NCI-H1105 (cell line): Measurements from ENCODE around the gene TBC1D13.
"Not testable (repeated sequence)": the region's sequence is repeated elsewhere in the genome, so short reads cannot be mapped to it uniquely, and the experiment has no call there.

Source experiments
- DNase-seq: peaks from one replicate; lab custom pipeline; 2025; lab: John Stamatoyannopoulos, UW

Gene TBC1D13, protein sequence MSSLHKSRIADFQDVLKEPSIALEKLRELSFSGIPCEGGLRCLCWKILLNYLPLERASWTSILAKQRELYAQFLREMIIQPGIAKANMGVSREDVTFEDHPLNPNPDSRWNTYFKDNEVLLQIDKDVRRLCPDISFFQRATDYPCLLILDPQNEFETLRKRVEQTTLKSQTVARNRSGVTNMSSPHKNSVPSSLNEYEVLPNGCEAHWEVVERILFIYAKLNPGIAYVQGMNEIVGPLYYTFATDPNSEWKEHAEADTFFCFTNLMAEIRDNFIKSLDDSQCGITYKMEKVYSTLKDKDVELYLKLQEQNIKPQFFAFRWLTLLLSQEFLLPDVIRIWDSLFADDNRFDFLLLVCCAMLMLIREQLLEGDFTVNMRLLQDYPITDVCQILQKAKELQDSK

DNA sequence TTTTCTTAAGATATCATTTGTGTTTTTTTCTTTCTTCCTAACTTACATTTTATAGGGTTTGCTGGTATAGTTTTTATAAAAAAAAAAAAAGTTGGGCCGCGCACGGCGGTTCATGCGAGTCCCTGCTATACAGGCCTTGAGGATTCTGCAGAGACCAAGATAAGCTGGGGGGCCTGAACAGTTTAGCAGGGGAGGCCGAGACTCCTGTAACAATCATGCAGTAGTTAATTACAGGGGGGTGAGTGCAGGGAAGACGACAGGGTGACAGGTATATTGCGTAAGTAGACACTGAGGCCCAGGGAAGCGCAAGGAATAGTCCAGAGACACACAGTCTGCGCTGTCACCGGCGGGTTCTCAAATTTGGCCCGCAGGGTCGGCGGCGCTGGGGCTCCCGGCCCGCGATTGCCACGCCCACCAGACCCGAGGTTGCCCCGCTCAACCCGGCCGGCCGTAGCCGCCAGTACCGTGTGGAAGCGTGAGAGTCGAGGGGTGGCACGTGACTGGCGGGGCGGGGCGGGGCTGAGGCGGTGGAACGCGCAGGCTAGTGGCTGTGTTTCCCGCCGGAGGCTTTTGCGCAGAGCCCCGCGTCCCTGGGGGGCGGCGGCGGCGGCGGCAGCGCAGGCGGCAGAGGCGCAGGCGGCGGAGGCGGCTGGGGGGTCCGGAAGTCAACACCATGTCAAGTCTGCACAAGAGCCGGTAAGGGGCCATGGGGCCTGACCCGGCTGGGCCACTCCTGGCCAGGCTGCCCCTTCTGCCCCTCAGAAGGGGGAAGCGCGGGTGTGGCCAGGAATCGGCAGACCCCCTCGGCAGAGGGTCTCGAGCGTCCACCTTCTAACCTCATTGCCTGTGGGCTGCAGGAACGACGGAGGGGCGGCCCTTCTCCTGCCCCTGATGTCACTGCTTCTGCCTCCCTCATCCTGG, at the start of gene TBC1D13:
TBC1D13 (plus strand) TSS at position 573 of the 921 bp plus-strand sequence; CDS start at position 674, 101 bp downstream.
- DNase-seq: peak; percentile 76

DNA sequence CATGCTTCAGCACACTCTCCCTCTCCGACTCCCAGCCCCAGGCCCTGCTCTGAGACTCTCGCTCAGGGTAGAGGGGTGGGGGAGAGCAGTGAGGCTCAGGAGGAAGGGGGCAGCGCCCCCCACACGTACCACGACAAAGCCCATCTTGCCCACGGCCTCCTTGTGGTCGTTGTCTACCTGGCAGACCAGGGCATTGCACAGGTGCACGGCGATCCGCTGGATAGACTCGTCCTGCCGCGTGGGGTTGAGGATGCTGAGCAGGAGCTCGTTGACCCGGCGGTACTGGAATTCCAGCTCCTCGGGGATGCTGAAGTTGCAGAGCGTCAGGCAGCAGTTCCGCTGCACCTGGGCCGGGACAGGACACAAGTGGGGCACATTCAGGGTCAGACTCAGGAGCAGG, 44.7 kb upstream of the TBC1D13 start:
- DNase-seq: no peak

DNA sequence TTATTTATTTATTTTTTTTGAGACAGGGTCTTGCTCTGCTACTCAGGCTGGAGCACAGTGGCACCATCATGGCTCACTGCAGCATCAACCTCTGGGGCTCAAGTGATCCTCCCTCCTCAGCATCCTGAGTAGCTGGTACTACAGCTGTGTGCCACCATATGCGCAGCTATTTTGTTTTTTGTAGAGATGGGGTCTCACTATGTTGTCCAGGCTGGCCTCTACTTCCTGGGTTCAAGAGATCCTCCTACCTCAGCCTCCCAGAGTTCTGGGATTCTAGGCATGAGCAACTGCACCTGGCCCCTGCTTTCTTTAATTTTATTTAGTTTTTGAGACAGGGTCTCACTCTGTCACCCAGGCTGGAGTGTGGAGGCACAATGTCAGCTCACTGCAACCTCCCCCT, 43.6 kb upstream of the TBC1D13 start:
- no peak for DNase-seq

DNA sequence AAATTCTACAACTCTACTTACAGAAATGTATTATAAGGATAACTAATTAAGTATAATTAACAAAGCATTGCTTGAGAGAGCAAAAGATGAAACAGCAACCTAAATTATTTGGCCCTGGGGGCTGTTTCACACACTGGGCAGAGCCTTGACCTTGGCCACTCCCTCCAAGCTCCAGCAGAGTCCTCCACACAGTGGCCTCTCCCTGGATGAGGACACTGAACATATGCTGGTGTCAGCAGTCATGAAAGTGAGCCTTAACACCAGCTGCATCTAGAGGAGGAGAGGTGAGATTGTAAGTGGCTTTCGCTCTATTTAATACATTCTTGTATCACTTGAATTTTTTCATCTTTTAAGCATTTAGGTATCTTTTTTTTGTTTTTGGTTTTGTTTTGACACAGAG, 39.8 kb upstream of the TBC1D13 start:
- no peak for DNase-seq

DNA sequence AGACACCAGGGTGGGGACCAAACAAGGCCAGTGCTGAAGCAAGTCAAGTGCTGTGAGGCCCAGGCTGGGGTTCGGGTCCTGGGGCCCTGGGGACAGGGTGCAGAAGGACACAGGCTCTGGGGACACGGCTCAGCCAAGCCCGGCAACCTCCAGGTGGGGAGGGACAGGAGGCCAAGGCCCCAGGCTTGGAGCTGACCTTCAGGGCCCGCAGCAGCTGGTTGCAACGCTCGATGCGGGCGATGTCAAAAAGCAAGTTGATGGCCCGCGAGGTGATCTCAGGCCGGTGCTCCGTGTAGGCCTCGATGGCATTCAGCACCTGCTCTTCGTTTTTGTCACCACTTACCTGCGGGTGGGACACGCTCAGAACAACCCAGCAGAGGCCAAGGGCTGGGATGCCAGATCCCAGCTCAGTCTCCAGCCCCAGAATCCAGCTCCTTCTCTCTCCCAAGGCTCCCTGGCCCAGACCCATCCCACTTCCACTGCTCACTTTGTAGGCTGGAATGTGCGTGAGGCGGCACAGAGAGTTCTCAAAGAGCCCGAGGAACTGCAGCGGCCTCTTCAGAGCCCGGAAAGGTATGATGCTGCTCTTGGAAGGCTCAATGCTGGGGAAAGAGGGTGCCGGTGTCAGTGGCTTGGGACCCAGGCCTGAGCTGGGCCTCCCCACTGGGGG, 36.0 kb upstream of the TBC1D13 start:
- DNase-seq: no peak

DNA sequence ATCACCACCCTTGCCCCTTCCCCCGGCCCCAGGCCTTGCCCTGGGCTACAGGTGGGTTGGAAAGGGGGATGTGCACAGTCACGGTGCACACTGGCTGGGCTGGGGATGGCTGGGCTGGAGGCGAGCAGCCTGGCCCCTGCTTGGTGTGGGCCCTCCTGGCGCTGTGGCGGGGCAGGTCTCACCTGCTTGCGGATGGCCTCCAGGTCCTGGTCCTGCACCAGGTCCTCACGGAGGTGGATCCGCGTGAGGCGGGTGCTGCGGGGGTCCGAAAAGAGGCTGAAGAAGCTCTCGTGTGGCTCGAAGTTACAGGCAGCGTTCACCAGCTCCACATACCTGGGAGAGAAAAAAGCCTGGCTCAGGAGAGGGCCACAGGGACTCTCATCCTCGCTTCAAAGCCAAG, 33.4 kb upstream of the TBC1D13 start:
- no peak for DNase-seq

DNA sequence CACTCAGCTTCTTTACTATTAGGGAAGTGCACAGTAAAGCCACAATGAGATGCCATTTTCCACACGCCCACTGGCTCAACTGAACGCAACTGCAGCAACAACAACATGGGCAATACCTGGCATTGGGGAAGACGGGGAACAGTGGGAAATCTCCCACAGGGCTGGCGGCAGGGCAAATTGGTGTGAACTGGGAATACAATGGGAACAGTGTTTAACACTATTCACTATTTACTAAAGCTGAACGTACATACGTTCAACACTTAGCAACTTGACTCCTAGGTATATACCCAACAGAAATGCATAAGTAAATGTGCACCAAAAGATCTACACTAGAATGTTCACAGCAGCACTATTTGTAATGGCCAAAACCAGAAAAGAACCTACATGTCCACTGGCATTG, 29.5 kb upstream of the TBC1D13 start:
- DNase-seq: no peak

DNA sequence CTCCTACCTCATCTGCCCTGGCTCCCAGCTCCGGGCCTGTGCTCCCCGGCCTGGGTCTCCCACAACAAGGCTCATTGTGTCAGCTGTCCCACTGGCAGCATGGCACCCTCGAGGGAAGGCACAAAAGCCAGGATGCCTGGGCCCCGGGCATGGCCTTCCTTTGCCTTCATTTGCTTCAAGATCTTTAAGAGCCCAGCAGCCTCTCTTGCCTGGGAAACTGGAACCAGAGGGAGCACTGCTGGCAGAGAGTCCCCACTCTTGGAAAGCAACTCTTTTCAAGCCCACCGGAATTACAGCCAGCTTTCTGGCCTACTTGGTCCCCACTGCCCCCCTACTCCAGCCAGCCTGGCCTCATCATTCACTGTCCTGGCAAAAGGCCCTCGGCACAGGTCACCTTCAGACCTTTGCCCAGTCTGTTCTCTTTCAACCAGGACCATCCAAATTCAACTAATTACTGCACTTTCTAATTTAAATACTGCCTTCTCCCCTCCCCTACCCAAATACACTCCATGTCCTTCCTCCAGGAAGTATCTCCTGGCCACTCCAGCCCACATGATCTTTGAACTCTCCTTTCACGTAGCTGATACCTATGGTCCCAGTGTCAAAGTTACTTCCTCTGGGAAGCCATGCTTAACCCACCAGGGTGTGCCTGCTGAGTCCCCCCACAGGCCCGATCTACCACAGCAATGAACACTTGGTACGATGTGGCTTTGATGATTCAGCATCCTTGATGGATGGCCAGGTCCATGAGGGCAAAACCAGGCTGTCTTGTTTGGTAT, 24.2 kb upstream of the TBC1D13 start:
- DNase-seq: no peak

DNA sequence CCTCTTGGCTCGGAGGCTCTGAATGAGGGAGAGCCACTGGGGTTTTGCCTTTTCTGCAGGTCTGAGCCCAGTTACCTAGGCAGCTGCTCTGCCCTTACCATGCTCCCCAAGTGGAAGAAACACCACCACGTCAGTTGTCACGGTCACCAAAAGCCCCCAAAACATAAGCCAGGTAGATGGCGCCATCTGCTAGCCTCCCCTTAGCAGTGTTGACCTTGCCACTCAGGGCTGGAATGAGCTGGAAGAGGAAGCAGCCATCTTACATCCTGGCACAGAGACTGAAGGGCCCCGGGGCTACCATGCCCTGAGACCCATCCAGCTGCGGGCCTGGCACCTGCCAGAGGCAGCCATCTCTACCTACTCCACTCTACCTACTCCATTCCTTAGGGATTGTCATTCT, 22.7 kb upstream of the TBC1D13 start:
- no peak for DNase-seq

DNA sequence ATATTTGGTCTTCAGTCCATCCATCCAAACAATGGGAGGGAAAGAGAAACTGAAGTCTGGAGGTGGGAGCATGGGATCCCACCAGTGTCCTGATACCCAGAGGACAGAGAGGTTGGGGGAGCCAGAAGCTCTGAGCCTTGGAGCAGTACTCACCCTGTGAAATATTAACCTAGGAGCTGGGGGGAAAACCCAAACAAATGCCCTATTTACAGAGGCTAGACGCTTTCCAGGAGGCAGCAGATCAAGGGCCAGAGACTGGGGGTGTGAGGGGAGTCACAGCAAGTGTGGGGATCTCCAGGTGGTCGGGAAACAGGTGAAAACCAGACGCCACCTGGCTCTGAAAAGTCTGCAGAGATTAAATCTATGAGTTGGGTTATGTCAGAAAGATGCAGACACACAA, 21.6 kb upstream of the TBC1D13 start:
- DNase-seq: no peak

DNA sequence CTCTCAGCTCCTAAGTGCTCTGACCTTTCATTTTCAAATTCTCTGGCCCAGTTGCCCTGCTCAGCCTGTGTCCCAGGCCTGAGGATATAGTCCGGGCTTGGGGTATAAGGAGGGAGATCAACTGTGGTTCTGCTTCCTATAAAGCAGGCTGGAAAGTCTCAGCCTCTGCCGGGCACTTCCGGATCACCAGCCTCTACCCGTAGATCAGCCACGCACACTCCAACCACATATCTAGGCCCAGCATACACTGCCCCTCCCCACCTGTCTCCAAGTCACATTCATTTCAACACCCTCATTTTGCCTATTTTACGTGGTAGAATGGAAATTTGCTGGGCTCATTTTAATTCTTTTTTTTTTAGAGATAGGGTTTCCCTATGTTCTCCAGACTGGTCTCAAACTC, 18.4 kb upstream of the TBC1D13 start:
- no peak for DNase-seq

DNA sequence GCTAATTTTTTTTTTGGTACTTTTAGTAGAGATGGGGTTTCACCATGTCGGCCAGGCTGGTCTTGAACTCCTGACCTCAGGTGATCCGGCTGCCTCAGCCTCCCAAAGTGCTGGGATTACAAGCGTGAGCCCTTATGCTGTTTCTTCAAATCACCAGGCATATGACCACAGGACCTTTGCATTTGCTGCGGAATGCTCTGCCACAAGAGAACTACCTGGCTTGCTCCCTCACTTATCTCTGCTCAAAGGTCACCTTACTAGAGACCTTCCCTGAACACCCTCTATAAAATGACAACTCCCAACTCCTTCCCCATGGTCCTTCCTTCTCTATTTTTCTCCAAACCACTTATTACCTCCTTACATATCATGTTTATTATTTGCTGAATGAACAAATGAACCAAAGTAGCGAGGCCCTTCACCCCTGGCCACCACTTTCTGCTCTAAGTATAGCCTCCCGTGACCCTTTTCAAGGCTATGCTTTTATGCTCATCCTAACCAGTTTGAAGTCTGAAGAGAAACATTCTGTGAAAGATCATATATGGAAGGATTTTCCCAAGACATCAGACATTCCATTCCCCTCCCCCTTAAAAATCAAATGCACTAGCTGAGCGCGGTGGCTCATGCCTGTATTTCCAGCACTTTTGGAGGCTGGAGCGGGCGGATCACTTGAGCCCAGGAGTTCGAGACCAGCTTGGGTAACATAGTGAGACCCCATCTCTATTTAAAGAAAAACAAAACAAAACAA, 16.6 kb upstream of the TBC1D13 start:
- no peak for DNase-seq

DNA sequence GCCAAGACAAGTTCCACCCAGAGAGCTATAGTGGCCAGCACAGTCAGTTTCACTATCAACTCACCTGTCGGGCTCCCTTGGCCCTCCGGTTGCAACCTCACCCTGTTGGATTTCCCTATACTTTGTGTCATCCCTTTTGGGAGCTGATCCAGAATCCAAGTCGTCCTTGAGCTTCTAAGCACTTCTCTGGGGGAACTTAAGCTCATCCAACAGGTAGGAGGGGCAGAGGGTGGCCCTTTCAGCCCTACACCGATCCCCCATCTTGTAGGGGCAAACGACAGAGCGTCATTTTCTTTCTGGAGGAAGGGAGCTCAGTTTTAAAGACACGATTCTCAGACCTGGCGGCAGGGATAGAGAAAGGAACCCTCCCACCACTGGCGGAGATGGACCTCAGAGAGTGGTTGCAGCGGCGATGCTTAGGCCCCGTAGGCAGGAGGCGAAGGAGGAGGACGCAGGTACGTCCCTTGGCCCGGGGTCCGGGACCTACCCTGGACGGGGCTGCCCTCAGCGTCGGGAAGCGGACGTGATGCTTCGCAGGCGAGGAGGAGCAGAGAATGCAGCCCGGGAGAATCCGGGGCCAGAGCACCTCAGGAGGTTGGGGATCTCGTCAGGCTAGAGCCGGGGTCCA, 15.8 kb upstream of the TBC1D13 start:
- DNase-seq: no peak

DNA sequence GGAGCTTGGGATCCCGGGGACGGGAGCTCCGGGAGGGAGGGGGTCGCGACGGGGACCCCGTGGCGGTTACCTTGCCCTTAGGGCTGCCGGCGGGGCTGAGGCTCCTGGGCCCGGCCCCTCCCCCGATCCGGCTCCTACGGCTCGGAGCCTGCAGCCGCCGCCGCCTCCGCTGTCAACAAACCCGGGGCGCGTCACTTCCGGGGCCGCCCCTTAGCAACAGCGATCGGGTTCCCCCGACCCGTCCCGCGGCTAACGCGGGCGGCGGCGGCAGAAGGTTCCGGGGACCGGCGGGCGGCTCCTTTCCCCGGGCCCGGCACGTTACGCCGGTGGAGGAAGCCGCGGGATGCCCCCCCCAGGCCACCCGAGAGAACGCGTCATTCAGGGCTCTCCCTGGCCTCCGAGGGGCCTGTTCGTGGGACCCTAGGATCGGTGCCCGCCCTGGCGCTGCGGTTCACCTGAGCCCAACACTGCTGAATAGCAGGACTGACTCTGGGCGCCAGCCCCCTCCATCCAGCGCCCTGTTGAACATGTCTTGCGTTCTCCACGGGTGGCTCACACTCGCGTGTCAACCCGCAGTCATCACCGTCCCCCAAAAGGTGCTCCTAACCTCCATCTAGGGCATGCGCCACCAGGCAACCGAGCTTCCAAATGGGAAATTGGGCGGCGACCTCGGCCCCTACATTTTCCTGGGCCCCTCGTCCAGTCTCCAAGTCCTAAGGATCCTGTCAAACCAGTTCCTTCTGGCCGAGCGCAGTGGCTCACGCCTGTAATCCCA, 15.1 kb upstream of the TBC1D13 start, which contains the start of gene ZER1:
ZER1 (minus strand) TSS at position 183 of the 775 bp plus-strand sequence. CDS start 16,362 bp downstream, outside the sequence.
- DNase-seq: peak; percentile 75

DNA sequence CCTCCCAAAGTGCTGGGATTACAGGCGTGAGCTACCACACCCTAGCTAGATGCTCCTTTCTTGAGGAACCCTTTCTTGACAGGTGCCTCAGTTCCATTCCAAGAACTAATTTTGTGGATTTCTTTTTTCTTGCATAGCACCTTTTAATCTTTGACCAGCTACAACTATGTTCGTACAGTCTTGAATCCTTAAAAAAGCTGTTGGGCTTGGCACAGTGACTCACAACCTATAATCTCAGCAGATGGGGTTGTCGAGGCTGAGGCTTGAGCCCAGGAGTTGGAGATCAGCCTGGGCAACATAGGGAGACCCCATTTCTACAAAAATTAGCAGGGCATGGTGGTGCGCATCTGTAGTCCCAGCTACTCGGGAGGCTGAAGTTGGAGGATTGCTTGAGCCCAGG, 14.0 kb upstream of the TBC1D13 start:
- DNase-seq: no peak

DNA sequence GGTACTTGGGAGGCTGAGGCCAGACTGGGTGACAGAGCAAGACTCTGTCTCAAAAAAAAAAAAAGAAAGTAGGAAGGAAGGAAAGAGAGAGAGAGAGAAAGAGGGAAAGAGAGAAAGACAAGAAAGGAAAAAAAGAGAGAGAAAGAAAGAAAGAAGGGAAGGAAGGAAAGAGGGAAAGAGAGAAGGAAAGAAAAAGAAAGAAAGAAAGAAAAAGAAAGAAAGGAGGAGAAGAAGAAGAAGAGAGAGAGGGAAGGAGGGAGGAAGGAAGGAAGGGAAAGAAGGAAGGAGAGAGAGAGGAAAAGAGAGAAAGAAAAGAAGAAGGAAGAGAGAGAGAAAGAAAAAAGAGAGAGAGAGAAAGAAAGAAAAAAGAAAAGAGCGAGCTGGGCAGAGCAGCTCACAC, 12.2 kb upstream of the TBC1D13 start:
- DNase-seq: no peak

DNA sequence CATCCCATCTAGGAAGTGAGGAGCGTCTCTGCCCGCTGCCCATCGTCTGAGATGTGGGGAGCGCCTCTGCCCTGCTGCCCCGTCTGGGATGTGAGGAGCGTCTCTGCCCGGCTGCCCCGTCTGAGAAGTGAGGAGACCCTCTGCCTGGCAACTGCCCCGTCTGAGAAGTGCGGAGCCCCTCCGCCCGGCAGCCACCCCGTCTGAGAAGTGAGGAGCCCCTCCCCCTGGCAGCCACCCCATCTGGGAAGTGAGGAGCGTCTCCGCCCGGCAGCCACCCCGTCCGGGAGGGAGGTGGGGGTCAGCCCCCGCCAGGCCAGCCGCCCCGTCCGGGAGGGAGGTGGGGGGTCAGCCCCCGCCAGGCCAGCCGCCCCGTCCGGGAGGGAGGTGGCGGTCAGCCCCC, 7.0 kb upstream of the TBC1D13 start:
- DNase-seq: not testable (repeated sequence)

DNA sequence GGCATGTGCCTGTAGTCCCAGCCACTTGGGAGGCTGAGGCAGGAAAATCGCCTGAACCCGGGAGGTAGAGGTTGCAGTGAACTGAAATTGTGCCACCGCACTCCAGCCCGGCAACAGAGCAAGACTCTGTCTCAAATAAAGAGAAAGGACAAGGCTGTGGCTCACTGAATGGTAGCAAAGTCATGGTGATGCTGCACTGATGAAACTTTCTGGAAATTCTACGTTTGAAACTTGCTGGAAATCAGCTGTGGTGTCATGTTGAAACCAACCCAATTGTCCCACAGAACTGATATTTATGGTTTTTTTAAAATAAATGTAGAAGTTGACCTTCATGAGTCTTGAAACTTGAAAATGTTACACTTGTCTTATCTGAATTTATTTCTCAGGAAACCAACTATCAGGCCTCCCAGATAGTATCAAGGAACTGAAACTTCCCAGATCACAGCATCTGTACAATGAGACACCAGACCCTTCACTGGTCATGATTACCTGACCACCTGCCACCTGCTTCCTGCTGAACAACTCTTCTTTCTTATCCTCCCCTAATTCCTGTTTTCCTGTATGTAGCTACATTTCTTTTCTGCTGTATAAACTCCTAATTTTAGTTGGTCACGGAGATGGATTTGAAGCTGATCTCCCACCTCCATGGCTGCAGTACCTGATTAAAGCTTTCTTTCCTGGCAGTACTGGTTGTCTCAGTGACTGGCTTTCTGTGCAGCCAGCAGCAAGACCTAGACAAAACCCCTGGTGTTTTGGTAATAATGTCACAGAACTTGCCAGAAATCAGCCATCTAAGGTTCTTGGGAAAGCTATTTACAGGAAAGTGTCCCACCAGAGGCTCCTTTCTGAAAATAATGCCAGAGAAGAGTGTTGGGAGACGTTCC, 5.6 kb upstream of the TBC1D13 start:
- DNase-seq: no peak

DNA sequence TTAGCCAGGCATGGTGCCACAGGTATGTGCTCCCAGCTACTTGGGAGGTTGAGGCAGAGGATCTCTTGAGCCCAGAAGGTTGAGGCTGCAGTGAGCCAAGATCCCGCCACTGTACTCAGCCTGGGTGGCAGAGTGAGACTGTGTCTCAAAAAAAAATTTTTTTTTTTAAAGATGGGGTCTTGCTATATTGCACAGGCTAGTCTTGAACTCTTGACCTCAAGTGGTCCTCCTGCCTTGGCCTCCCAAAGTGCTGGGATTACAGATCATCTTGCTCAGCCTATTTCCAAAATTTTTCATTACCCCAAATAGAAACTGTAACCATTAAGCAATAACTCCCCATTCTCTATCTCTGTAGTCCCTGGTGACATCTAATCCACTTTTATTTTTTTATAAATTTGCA, 4.4 kb upstream of the TBC1D13 start:
- no peak for DNase-seq
